ENCODE data around the gene NOS3. TPM values are rescaled to one million over a fixed set of nuclear protein-coding genes. Genes with fewer than 3 reads are reported as not detected.

Gene NOS3
- total and polyA plus RNA-seq, 9 of the 15 experiments (the other 6 are each of a cell fraction or from before 2014, with no cell fraction given), result 1.1 to 121 (median 23.6) TPM

GRCh38 chr7:150972741-150973140 lies 18.1 kb upstream of the NOS3 start:
- Histone ChIP-seq H3K4me1 (replicated peaks in 1 of 2; ENCODE audit: control insufficient read depth in 2 of 2, insufficient read depth in 2 of 2, low read length in 2 of 2) (peaks cover 59 to 84% of the 10 kb centered on the region in 2 experiments), H3K27ac (ENCODE audit: extremely low read depth, low read depth, low read length) (no peak overlapping the region), H3K27me3 (ENCODE audit: control insufficient read depth in 2 of 2, insufficient read depth in 2 of 2, low read length in 2 of 2) (no peaks in the 10 kb centered on the region; a peak in 1 of 5 replicates), H3K36me3 (ENCODE audit: control insufficient read depth, insufficient read depth, low read length) (peaks cover 25% of the 10 kb centered on the region; the same call in 2 of the 3 replicates), H3K4me3 (no peak overlapping the region), H3K9ac (ENCODE audit: insufficient read depth in 1 of 2, low read depth in 2 of 2, low read length in 2 of 2) (peak overlapping the region in 1 of 2 experiments; percentile 18; a peak in 1 of 4 replicates), H3K79me2 (ENCODE audit: control insufficient read depth, insufficient read depth, low read length) (peaks cover 28% of the 10 kb centered on the region), H4K20me1 (replicated peaks; ENCODE audit: control insufficient read depth, insufficient read depth, low read length) (no peaks in the 10 kb centered on the region), H3K9me3 (replicated peaks; ENCODE audit: control insufficient read depth, insufficient read depth, low read depth, low read length) (no peaks in the 10 kb centered on the region), H3K9me1 (ENCODE audit: control insufficient read depth, insufficient read depth, low read length) (peaks cover 5% of the 10 kb centered on the region), H2AFZ (ENCODE audit: low read depth, low read length) (no peak overlapping the region), H3K4me2 (ENCODE audit: insufficient read depth, low read length) (no peak overlapping the region)
- BruUV-seq (replicated peaks), result no TSS peak
- no peak for DNase-seq (ENCODE audit: extremely low read depth in 1 of 4, low spot score in 3 of 4)
- ChIA-PET POLR2A (no interaction called here), CTCF (ENCODE audit: low intra/inter-chr PET ratio) (no interaction called here)
- WGBS (ENCODE audit: insufficient coverage, low coverage, missing lambda C conversion rate), result 72% methylated on average over 8 of the region's 8 CpGs
- ATAC-seq, result no peak
- no peak for FAIRE-seq
- no peak for TF ChIP-seq CHCHD3 (CRISPR knock-in tag; IDR thresholded peaks at IDR 0.05)
- TF ChIP-seq DPF2 (IDR thresholded peaks at IDR 0.05), result no peak
- no peak for TF ChIP-seq RFX7 (CRISPR knock-in tag; IDR thresholded peaks at IDR 0.05)
- TF ChIP-seq GABPB1 (CRISPR knock-in tag; IDR thresholded peaks at IDR 0.05), result no peak
- TF ChIP-seq KLF10 (CRISPR knock-in tag; IDR thresholded peaks at IDR 0.05), result no peak
- TF ChIP-seq NFE2 (IDR thresholded peaks at IDR 0.05; ENCODE audit: low read depth), result no peak
- no peak for TF ChIP-seq FOXK1 (CRISPR knock-in tag; IDR thresholded peaks at IDR 0.05; ENCODE audit: borderline replicate concordance)
- no peak for TF ChIP-seq ZNF668 (CRISPR knock-in tag; IDR thresholded peaks at IDR 0.05)
- TF ChIP-seq PHB (CRISPR knock-in tag; IDR thresholded peaks at IDR 0.05), result no peak
- no peak for TF ChIP-seq TEAD4 (IDR thresholded peaks at IDR 0.05; ENCODE audit: low read length)
- TF ChIP-seq TEAD4 (CRISPR knock-in tag; IDR thresholded peaks at IDR 0.05; ENCODE audit: borderline replicate concordance), result no peak
- TF ChIP-seq ID3 (CRISPR knock-in tag; IDR thresholded peaks at IDR 0.05), result no peak
- TF ChIP-seq ID3 (tag; IDR thresholded peaks at IDR 0.05), result no peak
- no peak for TF ChIP-seq ZNF75A (CRISPR knock-in tag; IDR thresholded peaks at IDR 0.05)
- in situ Hi-C loops (cut with MboI), result no loop called here
- intact Hi-C loops (cut with micrococcal nuclease), result no loop called here

Data from K562 (cell line).